NCI-H345 treated with DMSO at 0.1 percent for 48 hours (cell line): ENCODE results near the gene LRRC75B.
"Not testable (repeated sequence)": the region's sequence is repeated elsewhere in the genome, so short reads cannot be mapped to it uniquely, and the experiment has no call there.

Source experiments
- DNase-seq: peaks from one replicate; lab custom pipeline; 2025; ENCODE audit not compliant: unreplicated experiment; lab: John Stamatoyannopoulos, UW

The LRRC75B gene, protein sequence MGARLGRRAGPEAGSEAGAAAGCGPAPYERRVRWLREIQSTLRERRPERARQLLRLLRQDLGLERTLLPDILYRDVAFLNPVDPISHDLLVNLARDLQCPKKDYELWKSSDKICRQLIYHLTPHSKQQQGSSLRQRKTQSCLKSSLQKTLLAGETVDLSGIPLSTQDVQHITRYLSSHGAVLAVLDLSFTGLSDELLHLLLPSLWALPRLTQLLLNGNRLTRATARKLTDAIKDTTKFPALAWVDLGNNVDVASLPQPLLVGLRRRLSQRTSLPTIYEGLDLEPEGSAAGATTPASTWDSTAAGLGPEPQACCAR

DNA sequence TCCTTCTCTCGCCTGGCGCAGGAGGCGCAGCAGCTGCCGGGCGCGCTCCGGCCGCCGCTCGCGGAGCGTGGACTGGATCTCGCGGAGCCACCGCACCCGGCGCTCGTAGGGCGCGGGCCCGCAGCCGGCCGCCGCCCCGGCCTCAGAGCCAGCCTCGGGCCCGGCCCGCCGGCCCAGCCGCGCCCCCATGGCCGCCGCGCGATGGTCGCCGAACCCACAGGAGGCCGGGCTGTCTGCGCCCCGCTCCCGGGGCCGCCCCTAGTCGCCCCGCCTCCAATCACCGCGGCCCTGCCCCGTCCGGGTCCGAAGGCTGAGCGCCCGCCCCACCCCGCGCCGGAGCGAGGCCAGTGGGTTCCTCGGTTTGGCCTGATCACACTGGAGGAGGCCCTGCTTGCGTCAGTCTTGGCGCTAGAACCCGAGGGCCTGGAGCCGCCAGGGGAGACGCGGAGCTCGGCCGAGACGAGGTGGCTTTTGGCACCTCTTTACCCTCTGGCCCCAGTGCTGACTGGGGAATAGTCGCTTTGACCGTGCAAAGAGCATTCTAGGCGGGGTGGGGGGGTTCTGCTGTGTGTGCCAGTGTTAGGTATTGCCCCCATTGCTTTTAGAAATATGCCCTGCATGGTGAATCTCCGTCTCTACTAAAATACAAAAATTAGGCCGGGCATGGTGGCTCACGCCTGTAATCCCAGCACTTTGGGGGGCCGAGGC, at the start of gene LRRC75B:
Gene LRRC75B, minus strand, starts transcription at position 223 of the 708 bp plus-strand sequence. Its CDS starts 34 bp downstream, at position 189.
- no peak for DNase-seq

DNA sequence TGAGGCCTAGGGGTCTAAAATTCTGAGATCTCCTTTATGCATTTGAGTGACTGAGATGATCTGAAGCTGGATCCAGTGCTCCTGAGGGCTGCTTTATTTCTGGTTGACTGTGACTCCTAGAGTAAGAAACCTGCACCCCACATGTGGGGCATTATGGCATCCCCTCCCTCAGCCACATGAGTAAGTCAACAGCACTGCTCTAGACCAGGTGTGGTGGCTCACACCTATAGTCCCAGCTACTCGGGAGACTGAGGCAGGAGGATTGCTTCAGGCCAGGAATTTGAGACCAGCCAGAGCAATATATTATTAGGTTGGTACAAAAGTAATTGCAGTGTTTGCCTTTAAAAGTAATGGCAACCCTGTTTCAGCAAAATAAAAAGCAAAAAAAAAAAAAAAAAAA, 49.4 kb upstream of the LRRC75B start:
- not testable (repeated sequence) for DNase-seq

GRCh38 chr22:24636513-24636912, 43.6 kb upstream of the LRRC75B start:
- DNase-seq, result not testable (repeated sequence)

DNA sequence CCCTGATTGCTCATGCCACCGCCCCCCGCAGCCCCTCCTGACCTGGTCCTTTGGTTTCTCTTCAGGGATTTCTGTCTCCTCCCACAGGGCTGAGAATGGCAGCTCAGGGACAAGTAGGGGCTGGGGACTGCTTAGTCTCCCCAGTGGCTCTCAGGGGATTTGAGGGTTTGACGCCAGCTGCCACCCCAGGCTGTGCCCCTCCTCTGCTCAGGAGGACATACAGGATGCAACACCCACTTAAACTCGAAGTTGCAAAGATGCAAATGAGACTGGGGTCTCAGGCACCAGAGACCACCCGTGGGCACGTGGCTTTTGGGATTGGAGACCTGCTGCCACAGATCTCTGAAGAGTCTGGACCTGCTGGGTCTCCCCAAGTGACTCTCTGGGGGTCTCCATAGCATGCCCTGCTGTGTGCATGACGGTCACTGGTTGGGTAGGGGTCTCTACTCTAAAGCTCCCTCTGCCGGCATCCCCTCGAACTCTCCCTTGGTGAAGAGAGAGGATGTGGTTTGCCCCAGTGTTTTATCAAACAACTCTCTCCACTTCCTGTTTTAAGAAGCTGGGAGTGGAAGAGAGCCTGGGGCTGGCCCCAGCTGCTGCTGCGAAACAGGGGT, 42.0 kb upstream of the LRRC75B start:
- DNase-seq, result not testable (repeated sequence)

- DNase-seq, result not testable (repeated sequence)
Observed at GRCh38 chr22:24633231-24634023, 40.6 kb upstream of the LRRC75B start.

DNA sequence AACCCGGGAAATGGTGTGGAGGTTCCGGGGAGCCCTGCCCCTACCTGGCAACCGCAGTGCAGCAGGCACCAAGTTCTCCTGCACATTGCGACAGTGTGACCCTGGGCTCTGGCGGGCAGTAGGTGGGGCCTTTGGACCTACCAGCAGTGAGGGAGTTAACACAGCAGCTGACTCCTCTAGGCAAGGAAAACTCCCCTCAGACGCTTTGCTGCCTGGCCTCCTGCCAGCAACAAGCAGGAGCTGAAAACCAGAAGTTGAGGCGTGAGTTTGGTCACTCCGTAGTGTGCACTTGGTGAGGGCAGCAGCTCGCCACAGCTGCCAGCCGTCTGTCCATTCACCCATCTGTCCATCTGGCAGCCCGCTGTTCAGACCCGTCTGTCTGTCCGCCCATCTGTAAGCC, 39.8 kb upstream of the LRRC75B start:
- not testable (repeated sequence) for DNase-seq

DNA sequence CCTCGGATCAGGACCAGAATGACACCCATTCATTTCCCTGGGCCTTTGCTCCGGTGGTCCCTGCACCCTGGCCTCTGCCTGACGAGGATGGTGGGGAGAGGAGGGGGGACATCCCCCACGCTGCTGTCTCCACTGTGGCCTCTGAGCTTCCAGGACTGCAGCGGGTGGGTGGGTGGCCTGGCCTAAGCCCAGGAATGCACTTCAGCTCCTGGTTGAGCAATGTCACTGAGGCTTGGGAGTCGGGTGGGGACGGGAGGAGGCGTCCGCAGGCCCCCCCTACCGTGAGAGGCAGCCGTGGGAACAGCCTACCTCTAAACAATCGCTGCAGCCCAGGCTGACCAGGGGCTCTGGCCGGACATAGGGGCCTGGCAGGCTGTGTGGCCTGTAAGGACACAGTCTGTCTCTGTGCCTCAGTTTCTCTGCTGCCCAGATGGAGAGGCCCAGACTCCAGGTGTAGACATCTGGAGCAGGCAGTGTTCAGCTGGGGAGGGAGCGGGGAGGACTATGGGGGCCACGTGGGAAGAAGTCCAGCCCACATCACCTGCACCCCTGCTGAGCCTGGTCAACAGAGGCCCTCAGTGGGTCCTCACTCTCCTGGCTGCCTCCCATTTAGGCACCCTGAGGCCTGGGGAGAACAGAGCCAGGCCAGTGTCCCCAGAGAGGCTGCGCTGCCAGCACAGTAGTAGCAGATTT, 38.7 kb upstream of the LRRC75B start:
- not testable (repeated sequence) for DNase-seq

- DNase-seq, result not testable (repeated sequence)
Observed at GRCh38 chr22:24630812-24631427, 38.0 kb upstream of the LRRC75B start.

- not testable (repeated sequence) for DNase-seq
Observed at GRCh38 chr22:24629069-24629468, 36.2 kb upstream of the LRRC75B start.

DNA sequence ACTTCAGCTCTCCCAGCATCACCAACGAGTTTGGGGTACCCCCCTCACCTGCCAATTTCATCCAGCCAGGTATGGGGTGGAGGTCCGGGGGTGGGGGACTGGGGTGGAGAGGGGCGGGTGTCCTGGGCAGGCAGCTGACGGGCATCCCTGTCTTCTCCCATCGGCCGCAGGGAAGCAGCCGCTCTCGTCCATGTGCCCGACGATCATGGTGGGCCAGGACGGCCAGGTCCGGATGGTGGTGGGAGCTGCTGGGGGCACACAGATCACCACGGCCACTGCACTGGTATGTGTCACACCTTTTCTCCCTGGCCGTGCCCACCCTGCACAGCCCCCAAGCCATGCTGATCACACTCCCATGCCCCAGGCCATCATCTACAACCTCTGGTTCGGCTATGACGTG, 35.0 kb upstream of the LRRC75B start:
- DNase-seq, result not testable (repeated sequence)

DNA sequence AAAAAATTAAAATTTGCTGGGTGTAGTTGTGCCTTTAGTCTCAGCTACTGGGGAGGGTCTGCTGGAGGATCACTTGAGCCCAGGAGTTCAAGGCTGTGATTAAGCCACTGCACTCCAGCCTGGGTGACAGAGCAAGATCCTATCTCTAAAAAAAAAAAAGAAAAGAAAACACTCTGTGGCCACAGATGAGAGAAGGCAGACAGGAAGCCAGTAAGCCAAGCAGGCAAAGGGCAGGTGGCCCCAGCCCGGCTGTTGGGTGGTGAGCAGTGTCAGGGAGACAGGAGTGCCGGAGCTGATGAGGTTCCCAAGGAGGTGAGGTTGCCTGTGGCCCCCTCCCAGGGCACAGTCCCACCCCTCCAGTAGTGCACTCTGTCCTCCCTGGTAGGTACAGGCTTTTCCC, 29.7 kb upstream of the LRRC75B start:
- DNase-seq, result not testable (repeated sequence)

DNA sequence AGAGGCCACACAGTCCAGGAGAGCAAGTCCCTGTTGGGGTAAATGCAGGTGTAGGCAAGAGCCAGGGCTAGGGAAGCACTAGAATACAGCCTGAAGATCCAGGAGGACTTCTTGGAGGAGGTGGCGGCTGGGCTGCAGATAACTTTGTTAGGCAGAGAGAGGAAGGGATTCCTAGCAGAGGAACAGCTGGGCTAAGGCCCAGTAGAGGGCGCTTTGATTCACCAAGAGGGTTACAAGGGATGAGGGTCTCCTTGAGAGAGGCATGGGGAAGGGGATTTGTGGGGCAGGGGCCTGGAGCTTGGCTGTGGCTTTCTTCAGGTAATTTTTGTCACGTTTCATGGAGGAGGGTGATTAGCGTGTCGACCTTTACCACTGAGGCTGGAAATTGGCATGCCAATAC, 28.4 kb upstream of the LRRC75B start:
- DNase-seq, result not testable (repeated sequence)

DNA sequence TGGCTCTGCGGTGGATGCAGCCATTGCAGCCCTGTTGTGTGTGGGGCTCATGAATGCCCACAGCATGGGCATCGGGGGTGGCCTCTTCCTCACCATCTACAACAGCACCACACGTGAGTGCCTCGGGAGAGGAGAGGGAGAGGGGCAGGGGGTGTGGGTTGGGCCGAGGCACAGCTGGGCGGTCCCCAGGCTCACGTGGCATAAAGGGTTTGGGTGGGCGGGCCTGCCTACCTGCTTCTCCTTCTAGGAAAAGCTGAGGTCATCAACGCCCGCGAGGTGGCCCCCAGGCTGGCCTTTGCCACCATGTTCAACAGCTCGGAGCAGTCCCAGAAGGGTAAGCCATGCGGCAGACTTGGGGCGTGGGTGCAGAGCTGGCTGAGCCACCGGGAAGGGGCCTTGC, 21.9 kb upstream of the LRRC75B start:
- not testable (repeated sequence) for DNase-seq

GRCh38 chr22:24609888-24610287, 17.0 kb upstream of the LRRC75B start:
- not testable (repeated sequence) for DNase-seq

DNA sequence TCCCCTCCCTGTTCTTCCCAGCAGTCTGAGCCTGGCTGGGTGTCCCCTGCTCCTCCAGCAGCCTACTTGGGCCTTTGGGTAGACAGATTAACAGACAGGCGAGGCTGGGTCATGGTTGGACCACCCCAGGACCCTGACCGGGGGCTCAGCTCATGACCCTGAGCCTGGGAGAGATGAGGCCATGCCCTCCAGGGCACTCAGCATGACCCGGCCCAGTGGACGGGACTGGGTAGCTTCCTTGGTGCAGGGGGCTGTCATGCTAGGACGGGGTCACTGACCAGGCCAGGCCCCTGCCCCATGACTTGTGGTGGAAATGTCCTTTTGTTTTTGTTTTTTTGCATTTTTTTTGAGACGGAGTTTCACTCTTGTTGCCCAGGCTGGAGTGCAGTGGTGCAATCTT, 15.5 kb upstream of the LRRC75B start:
- DNase-seq, result not testable (repeated sequence)

DNA sequence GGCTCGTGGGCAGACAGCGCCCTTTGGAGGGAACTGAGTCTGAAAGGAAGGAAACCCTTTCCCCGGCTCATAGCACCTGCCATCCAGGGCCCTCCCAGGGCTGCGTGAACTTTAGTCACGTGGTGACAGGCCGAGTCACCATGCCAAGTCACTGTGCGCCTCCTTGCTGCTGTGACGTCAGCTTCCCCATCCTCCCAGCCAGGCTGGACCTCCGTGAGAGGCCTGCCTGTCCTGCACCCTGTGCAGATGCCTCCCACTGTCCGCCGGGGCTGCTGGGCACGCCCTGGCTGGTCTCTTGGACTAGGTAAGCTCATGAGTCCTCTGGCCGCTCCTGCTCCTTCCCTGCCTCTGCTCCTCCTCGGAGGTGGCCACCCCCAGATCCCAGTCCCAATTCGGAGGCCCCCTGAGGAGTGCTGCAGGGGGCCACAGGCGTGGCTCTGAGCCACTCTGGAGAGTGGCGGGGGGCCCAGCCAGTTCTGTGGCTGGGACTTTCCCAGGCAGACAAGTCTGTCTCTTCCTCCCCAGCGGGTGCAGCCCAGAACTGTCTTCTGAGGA, 14.6 kb upstream of the LRRC75B start:
- DNase-seq, result not testable (repeated sequence)

GRCh38 chr22:24606340-24606739, 13.5 kb upstream of the LRRC75B start:
- not testable (repeated sequence) for DNase-seq

GRCh38 chr22:24603770-24604629, 11.1 kb upstream of the LRRC75B start:
- not testable (repeated sequence) for DNase-seq
